ENCODE measurements around the gene ZBP1.

DNA sequence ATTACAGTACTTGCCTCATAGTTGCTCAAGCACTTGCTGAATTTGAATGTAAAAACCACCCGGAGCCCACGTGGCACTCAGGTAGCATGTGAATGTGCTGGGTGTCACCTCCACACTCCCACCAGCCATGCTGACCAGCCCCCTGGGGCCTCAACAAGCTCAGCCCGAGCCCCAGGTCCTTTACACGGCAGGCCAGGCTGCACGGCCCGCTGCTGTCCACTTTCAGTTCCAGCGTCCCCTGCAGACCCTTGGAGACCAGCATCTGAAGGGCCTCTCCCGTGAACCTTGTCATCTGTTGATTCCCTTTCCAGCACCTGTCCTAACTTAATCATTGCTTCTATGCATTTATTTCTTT lies 33.3 kb upstream of the ZBP1 start:
- TF ChIP-seq POLR2AphosphoS5 (IDR thresholded peaks at IDR 0.05) (no peak), POLR2A (IDR thresholded peaks at IDR 0.05) (no peak)
- TF ChIP-seq, protein P1, sequence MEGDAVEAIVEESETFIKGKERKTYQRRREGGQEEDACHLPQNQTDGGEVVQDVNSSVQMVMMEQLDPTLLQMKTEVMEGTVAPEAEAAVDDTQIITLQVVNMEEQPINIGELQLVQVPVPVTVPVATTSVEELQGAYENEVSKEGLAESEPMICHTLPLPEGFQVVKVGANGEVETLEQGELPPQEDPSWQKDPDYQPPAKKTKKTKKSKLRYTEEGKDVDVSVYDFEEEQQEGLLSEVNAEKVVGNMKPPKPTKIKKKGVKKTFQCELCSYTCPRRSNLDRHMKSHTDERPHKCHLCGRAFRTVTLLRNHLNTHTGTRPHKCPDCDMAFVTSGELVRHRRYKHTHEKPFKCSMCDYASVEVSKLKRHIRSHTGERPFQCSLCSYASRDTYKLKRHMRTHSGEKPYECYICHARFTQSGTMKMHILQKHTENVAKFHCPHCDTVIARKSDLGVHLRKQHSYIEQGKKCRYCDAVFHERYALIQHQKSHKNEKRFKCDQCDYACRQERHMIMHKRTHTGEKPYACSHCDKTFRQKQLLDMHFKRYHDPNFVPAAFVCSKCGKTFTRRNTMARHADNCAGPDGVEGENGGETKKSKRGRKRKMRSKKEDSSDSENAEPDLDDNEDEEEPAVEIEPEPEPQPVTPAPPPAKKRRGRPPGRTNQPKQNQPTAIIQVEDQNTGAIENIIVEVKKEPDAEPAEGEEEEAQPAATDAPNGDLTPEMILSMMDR (IDR thresholded peaks at IDR 0.05): no peak

Data from breast epithelium (tissue), 3 donors.